ENCODE measurements around the gene MCRIP2.

Gene MCRIP2

DNA sequence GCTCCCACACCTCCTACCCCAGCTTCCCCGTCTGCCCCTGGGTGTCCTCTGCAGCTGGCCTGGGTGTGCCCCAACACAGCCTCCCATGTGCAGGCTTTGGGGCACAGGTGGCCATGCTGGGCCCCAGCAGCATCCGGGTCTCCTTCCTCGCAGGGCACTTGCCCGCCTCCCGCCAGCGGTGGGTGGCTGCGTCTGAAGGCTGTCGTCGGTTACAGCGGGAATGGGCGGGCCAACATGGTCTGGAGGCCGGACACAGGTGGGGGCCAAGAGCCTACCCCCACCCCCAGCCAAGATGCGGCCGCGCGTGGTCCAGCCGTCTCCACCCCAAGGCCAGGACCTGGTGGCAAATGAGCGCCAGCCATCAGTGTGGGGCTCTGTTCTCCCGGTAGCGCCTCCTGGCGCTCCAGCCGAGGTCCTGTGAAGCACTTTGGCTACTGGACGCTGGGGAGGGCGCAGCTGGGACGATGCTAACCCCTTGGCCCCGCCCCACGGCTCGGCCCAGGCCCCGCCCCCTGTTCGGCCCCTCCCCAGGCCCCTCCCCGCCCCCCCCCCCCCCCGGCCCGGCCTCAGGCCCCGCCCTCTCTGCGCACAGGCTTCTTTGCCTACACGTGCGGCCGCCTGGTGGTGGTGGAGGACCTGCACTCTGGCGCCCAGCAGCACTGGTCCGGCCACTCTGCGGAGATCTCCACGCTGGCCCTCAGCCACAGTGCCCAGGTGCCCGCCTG lies 19.0 kb downstream of the MCRIP2 start:
- no peak for DNase-seq (ENCODE audit: low read depth, low spot score)
- no peak overlapping the region for H3K4me3 ChIP-seq (ENCODE audit: low read length)

DNA sequence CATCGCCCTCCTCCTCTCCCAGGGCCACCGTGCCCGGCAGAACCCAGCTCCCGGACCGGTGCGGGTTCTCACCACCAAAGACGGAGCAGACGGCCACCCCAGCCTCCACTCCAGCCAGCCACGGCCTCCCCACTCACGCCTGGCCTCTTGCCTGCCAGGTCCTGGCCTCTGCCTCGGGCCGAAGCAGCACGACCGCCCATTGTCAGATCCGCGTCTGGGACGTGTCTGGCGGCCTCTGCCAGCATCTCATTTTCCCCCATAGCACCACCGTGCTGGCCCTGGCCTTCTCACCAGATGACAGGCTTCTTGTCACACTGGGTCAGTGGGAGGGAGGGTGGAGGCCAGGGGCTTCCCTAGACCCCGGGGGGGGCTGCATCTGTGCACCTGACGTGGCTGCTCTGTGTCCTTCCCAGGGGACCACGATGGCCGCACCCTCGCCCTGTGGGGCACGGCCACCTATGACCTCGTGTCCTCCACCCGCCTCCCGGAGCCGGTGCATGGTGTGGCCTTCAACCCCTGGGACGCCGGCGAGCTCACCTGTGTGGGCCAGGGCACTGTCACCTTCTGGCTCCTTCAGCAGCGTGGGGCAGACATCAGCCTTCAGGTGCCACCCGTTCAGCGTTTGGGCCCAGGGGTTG lies 19.7 kb downstream of the MCRIP2 start:
- H3K4me3 ChIP-seq (ENCODE audit: low read length): no peak overlapping the region
- no peak for DNase-seq (ENCODE audit: low read depth, low spot score)

DNA sequence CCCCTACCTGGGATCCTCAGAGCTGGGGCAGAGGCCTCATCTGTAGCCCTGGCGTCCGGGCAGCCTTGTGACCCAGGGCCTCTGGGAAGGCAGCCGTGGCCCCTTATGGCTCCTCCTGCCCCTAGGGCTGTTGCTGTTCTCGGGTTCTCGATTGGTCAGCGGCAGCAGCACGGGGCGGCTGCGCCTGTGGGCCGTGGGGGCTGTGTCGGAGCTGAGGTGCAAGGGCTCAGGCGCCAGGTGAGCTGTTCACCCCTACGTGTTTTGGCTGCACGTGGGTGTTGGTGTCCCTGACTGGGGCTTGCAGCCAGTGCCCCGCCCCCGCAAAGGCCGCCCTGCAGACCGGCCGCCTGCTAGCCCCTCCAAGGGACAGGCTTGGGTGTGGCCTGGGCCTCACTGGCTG lies 20.5 kb downstream of the MCRIP2 start:
- DNase-seq (ENCODE audit: low read depth, low spot score): no peak

DNA sequence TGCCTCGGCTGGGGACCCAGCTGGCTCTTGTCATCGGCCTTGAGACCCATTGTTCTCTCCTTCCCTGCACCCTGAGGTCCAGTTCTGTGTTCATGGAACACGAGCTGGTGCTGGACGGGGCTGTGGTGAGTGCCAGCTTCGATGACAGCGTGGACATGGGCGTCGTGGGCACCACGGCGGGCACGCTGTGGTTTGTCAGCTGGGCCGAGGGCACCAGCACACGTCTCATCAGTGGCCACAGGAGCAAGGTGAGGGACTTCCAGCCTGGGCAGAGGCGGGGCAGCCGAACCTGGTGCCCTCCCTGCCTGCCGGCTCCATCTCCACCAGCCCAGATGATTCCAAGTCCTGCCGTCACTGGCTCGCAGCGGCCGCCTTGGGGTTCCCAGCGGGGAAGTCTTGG lies 21.0 kb downstream of the MCRIP2 start:
- no peak overlapping the region for H3K4me3 ChIP-seq (ENCODE audit: low read length)
- DNase-seq (ENCODE audit: low read depth, low spot score): no peak

More for the DNA sequence above, 20.5 kb downstream of the MCRIP2 start:
- no peak overlapping the region for H3K4me3 ChIP-seq (ENCODE audit: low read length)

DNA sequence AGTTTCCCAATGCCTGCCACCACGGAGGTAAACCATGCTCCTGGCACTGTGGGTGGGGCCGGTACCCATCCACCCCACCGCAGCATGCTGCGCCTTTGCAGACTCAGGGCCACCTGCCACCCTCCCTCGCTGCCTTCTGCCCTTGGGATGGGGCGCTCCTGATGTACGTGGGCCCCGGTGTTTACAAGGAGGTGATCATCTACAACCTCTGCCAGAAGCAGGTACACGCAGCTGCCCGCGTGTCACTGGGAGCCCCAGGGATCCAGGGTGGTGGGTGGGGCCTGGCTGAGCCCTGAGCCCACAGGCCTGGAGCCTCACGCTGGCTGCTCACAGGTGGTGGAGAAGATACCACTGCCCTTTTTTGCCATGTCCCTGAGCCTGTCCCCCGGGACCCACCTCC lies 24.9 kb downstream of the MCRIP2 start:
- H3K4me3 ChIP-seq (ENCODE audit: low read length): no peak overlapping the region
- DNase-seq (ENCODE audit: low read depth, low spot score): no peak

DNA sequence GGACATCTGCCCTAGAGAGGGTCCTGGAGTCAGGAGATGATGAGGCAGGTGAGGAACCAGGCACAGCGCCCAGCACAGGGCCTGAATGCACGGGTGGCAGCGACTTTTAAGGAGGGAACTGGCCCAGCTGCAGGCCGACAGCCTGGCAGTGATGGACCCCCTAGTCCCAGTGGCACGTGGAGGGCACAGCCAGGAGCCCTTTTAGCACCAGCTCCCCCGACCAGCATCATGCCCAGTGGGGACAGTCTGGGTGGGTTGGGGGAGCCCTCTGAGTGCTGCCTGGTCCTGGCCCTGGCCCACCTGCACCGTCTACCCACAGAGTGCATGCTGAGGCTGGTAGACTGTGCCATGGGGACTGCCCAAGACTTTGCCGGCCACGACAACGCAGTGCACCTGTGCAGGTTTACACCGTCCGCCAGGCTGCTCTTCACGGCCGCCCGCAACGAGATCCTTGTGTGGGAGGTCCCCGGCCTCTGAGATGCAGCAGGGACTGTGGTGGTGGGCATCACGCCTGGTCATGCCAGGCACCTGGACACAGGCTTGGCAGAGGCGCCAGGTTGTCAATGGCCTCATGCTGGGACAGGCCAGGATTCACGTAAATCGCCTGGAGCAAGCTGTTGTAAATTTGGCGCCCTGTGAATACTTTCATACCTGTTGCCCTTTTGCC lies 25.6 kb downstream of the MCRIP2 start:
- peak overlapping the region; percentile 50 for H3K4me3 ChIP-seq (ENCODE audit: low read length)
- no peak for DNase-seq (ENCODE audit: low read depth, low spot score)

DNA sequence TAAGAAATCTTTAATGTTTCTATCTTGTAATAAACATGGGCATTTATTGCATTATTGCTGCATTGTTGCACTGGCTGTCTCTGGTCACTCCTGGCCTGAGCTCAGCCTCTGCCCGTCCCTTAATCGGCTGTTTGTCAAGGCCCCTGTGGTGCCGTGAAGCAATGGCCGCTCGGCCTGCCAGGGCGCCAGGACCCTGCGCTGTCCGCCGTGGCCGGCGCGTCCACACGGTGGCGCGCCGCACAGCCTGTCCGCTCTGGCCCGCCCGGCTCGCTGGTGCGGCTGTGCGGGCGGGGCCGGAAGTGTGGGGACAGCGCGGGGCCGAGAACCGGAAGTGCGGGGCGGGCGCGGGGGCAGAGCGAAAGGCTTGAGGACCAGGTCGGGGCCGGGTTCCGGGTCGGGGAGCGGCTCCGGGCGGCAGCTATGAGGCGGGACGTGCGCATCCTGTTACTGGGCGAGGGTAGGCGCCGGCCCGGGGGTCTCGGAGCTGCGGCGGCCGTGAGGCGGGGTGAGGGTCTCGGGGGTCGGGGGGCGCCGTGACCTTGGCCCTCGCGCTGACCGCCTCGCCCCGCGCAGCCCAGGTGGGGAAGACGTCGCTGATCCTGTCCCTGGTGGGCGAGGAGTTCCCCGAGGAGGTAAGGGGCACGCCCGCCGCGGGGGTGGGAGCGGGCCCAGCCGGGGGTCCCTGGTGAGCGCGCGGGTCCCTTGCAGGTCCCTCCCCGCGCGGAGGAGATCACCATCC lies 26.3 kb downstream of the MCRIP2 start, which contains the start of gene RHOT2:
Gene RHOT2, plus strand, starts transcription at position 353 of the 739 bp plus-strand sequence. Its CDS starts 68 bp downstream, at position 421.
- H3K4me3 ChIP-seq (ENCODE audit: low read length): peak within 1 kb of the TSS; percentile 76
- DNase-seq (ENCODE audit: low read depth, low spot score): peak; percentile 67

DNA sequence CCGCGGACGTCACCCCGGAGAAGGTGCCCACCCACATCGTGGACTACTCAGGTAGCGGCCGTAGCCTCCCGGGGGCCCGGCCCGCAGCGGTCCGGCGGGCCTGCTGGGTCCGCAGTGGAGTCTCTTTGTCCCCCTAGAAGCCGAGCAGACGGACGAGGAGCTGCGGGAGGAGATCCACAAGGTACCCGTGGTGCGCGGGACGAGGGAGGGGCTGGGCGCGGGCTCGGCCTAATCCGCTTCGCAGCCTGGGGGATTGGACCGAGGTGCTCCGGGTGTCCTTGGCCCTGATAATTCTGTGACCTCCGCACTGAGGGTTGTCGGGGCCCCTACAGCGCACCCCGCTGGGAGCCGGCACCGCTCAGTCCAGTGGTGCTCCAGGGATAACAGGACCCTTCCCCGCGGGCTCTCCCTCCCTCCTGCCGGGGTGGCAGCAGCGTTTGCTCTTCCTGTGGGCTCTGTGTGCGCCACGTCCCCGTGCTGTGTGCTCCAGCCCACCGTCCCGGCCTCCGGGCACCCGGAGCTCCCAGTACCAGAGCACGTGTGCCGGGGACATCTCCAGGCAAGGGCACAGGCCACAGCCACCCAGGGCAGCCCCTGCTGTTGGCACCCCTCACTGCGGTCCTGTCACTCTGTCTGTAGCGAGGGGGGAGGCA lies 27.0 kb downstream of the MCRIP2 start:
- DNase-seq (ENCODE audit: low read depth, low spot score): no peak
- H3K4me3 ChIP-seq (ENCODE audit: low read length): peak overlapping the region; percentile 76

DNA sequence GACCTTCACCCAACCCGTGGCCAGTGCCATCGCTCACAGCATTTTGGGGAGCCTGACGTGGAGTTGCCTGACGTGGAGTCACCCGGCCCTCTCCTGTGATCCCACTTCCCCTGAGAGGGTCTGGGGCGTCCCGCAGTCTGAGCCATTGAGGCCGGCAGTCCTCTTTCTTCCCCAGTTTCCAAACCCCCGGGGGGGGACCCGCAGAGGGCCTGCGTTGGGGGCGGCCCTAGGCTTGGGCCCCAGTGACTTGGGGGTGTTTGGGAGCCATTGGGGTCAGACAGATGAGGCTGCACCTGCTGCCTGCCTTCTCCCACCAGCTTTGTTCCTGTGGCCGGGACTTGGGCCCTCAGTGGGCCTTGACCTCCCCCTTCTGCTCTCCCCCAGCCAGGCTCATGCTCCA lies 28.0 kb downstream of the MCRIP2 start:
- H3K4me3 ChIP-seq (ENCODE audit: low read length): no peak overlapping the region
- DNase-seq (ENCODE audit: low read depth, low spot score): no peak

DNA sequence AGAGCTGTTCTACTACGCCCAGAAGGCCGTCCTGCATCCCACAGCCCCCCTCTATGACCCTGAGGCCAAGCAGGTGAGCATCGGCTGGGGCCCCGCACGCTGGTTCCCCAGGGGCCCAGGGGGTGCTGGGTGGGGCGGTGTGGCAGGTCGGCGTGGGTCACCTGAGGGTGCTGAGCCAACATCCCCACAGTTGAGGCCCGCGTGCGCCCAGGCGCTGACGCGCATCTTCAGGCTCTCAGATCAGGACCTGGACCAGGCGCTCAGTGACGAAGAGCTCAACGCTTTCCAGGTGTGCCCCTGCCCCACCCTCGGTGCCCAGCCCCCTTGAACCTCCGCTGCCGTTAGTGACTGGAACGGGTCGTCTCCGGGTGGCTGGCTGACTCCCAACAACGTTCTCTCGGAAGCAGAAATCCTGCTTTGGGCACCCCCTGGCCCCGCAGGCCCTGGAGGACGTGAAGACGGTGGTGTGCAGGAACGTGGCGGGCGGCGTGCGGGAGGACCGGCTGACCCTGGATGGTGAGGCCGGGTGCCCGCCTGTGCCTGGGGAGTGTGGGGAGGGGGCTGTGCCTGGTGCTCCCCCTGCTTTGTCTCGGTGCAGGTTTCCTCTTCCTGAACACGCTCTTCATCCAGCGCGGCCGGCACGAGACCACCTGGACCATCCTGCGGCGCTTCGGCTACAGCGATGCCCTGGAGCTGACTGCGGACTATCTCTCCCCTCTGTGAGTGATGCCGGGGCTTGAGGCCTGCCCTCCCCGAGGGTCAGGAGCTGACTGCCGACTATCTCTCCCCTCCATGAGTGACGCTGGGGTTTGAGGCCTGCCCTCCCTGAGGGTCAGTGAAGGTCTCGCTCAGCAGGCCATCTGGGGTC lies 29.1 kb downstream of the MCRIP2 start:
- H3K4me3 ChIP-seq (ENCODE audit: low read length): no peak overlapping the region
- DNase-seq (ENCODE audit: low read depth, low spot score): no peak

DNA sequence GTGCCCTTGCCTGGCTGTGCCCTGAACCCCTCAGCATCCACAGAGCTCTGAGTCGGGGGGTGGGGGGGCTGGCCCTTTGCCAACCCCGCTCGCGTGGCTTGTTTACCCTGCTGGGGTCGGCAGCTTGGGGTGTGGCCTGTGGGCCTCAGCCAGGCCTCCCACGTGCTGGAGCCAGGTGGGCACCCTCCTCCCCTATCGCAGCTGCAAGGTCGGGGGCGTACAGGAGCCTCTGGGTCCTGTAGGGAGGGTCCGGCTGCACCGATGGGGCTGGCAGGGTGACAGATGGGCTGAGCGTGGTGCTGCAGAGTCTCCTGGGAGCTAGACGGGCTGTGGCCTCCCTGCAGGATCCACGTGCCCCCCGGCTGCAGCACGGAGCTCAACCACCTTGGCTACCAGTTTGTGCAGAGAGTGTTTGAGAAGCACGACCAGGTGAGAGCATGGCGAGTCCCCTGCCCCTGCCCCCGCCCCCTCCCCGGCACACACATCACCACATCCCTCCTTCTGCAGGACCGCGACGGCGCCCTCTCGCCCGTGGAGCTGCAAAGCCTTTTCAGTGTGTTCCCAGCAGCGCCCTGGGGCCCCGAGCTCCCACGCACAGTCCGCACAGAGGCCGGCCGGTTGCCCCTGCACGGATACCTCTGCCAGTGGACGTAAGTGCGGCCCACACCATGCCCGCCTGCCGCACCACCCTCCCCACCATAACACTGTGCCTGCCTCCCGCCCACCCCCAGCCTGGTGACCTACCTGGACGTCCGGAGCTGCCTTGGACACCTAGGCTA lies 29.9 kb downstream of the MCRIP2 start:
- H3K4me3 ChIP-seq (ENCODE audit: low read length): no peak overlapping the region
- DNase-seq (ENCODE audit: low read depth, low spot score): no peak

DNA sequence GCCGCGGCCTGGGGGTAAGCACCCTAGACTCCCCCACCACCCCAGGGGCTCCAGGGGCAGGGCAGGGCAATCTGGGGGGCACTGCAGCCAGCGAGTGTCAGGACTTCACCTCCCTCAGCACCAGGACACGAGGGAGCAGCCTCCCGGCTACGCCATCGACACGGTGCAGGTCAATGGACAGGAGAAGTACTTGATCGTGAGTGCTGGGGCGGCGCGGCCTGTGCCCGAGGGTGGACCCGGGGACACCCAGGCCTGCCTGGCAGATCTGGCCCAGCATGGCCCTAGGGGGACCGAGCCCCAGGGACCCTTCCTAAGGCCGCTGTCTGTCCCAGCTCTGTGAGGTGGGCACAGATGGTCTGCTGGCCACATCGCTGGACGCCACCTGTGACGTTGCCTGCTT lies 30.7 kb downstream of the MCRIP2 start:
- H3K4me3 ChIP-seq (ENCODE audit: low read length): no peak overlapping the region
- DNase-seq (ENCODE audit: low read depth, low spot score): no peak

DNA sequence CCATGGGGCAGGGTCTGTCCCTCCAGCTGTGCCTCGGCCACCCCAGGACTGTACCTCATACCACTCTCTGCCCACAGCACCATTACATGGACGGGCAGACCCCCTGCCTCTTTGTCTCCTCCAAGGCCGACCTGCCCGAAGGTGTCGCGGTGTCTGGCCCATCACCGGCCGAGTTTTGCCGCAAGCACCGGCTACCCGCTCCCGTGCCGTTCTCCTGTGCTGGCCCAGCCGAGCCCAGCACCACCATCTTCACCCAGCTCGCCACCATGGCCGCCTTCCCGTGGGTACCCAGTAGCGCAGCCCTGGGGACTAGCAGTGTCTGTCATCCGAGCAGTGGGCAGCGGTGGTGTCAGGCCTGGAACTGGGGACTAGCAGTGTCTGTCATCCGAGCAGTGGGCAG lies 31.2 kb downstream of the MCRIP2 start:
- H3K4me3 ChIP-seq (ENCODE audit: low read length): no peak overlapping the region
- DNase-seq (ENCODE audit: low read depth, low spot score): no peak

DNA sequence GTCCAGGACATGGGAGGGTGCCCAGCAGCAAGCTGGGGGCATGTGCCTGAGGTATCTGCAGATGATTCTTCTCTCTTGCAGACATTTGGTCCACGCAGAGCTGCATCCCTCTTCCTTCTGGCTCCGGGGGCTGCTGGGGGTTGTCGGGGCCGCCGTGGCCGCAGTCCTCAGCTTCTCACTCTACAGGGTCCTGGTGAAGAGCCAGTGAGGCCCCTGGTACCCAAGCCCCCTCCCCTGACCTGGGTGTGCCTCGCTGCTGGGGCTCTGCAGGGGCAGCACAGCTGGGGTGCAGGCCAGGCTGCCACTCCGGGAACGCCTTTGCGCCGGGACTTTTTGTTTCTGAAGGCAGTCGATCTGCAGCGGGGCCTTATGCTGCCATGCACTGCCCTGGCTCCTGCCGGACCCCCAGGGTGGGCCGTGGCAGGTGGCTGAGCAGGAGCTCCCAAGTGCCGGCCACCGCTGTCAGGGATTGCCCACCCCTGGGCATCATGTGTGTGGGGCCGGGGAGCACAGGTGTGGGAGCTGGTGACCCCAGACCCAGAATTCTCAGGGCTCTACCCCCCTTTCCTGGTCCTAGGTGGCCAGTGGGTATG lies 31.9 kb downstream of the MCRIP2 start:
- no peak overlapping the region for H3K4me3 ChIP-seq (ENCODE audit: low read length)
- DNase-seq (ENCODE audit: low read depth, low spot score): no peak

DNA sequence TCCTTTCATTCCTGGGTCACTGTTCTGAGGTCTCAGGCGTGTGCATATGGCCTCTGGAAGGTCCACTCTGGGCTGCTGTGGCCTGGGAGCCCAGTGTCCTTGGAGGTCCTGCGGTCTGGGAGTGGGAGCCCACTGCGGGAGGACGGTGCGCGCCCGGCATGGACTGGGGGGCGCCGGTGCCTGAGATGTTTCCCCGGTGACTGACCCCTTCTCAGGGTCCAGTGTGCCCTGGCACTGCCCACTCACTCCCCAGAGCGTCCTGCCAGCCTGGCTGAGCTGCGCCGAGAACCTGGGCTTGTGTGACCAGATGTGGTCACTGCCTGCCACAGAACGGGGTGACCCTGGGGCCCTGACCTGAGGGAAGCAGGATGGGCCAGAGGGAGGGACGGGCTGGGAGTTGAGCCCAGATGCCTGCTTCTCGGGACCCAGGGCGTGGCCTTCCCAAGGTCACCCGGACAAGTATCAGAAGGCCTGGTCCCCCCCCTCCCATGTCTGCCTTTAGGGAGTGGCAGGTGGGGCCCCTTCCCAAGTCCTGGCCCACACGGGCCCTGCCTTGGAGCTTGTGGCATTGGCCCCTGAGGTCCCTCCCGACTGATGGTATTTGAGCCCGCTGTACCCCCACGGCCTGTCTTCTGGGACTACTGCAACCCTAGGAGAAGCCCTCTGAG lies 32.7 kb downstream of the MCRIP2 start:
- H3K4me3 ChIP-seq (ENCODE audit: low read length): no peak overlapping the region
- no peak for DNase-seq (ENCODE audit: low read depth, low spot score)

DNA sequence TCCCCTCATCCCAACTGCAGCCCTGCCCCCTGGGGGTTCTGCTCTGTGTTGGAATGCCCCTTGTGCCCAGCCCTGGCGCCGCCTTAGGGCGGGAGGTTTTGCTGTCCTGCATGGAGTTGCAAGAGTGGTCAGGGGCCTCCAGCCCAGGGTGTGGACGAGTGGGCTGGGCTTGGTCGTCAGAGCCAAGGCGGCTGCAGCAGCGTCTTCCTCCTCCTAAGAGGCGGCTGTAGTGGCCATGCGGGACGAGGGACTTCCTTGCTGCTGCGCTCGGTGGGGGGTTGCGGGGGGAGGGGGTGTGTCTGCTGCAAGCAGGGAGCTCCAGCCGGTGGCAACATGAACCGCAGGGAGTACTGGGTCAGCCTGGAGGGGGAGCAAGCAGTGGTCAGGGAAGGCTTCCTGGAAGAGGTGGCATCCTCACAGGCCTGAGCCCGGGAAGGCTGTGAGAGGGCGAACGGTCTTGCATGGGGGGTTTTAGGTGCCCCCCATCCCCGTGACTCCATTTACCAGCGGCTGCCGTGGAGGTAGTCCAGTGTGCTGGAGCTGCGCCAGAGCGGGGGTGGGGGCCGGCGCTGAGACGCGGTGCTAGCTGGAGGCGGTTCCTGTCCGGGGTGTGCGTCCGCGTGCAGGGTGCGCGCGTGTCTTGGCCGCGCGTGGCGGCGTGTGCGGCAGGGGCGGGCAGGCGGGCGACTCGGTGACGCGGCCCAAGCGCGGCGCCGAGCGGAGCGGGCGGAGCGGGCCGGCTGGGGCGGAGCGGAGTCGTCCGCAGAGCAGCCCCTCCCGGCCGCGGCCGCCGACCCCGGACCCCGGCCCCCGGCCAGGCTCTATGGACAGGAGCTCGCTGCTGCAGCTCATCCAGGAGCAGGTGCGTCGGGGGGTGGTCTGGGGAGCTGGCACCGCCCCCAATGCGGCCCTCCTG lies 33.6 kb downstream of the MCRIP2 start, which contains the start of gene RHBDL1:
Gene RHBDL1, plus strand, starts transcription at position 704 of the 916 bp plus-strand sequence. Its CDS starts 120 bp downstream, at position 824.
- no peak within 1 kb of the TSS for H3K4me3 ChIP-seq (ENCODE audit: low read length)
- DNase-seq (ENCODE audit: low read depth, low spot score): no peak

All from Jurkat, Clone E6-1 (cell line).